ENCODE data around the gene KDM6B.

DNA sequence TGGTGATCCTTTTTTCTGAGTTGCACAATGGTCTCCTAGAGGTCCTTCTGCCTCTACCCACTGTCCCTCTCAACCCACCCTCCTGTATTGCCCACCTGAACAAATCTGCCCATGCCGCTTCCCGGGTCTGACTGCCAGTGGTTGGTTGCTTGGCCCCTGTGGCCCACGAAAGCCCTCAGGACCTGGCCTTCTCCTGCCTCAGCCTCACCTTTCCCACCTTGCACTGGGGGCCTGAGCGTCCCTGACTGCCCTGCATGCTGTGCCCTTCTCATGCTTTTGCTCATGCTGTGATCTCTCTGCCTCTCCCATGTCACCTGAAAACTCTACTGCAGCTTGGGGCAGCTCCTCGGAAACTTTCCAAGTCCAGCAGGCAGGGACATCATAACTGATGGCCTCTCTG, 13.8 kb upstream of the KDM6B start:
- TF ChIP-seq, protein P1, sequence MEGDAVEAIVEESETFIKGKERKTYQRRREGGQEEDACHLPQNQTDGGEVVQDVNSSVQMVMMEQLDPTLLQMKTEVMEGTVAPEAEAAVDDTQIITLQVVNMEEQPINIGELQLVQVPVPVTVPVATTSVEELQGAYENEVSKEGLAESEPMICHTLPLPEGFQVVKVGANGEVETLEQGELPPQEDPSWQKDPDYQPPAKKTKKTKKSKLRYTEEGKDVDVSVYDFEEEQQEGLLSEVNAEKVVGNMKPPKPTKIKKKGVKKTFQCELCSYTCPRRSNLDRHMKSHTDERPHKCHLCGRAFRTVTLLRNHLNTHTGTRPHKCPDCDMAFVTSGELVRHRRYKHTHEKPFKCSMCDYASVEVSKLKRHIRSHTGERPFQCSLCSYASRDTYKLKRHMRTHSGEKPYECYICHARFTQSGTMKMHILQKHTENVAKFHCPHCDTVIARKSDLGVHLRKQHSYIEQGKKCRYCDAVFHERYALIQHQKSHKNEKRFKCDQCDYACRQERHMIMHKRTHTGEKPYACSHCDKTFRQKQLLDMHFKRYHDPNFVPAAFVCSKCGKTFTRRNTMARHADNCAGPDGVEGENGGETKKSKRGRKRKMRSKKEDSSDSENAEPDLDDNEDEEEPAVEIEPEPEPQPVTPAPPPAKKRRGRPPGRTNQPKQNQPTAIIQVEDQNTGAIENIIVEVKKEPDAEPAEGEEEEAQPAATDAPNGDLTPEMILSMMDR (IDR thresholded peaks at IDR 0.05; ENCODE audit: poor library complexity, severe bottlenecking): no peak
- TF ChIP-seq POLR2AphosphoS5 (IDR thresholded peaks at IDR 0.05): no peak
- no peak for TF ChIP-seq EP300 (conservative IDR thresholded peaks at IDR 0.05; ENCODE audit: poor library complexity, severe bottlenecking)
- TF ChIP-seq, protein P2, sequence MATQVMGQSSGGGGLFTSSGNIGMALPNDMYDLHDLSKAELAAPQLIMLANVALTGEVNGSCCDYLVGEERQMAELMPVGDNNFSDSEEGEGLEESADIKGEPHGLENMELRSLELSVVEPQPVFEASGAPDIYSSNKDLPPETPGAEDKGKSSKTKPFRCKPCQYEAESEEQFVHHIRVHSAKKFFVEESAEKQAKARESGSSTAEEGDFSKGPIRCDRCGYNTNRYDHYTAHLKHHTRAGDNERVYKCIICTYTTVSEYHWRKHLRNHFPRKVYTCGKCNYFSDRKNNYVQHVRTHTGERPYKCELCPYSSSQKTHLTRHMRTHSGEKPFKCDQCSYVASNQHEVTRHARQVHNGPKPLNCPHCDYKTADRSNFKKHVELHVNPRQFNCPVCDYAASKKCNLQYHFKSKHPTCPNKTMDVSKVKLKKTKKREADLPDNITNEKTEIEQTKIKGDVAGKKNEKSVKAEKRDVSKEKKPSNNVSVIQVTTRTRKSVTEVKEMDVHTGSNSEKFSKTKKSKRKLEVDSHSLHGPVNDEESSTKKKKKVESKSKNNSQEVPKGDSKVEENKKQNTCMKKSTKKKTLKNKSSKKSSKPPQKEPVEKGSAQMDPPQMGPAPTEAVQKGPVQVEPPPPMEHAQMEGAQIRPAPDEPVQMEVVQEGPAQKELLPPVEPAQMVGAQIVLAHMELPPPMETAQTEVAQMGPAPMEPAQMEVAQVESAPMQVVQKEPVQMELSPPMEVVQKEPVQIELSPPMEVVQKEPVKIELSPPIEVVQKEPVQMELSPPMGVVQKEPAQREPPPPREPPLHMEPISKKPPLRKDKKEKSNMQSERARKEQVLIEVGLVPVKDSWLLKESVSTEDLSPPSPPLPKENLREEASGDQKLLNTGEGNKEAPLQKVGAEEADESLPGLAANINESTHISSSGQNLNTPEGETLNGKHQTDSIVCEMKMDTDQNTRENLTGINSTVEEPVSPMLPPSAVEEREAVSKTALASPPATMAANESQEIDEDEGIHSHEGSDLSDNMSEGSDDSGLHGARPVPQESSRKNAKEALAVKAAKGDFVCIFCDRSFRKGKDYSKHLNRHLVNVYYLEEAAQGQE (IDR thresholded peaks at IDR 0.05; ENCODE audit: borderline replicate concordance): no peak
- TF ChIP-seq EZH2 (IDR thresholded peaks at IDR 0.05; ENCODE audit: borderline replicate concordance, insufficient read depth, low read length, poor library complexity, severe bottlenecking): no peak

All from neural cell (in vitro differentiated cells).